ENCODE measurements around the gene KRT40. TPM values are rescaled to one million over a fixed set of nuclear protein-coding genes. Genes with fewer than 3 reads are reported as not detected.

Gene KRT40
- total RNA-seq = not detected in 2 replicates

GRCh38 chr17:40984226-40984625 is at the start of gene KRT40:
Gene KRT40, minus strand, starts transcription at chr17:40984326. Its CDS starts 53 bp downstream, at chr17:40984273.

GRCh38 chr17:41029633-41030245 is 45.6 kb upstream of the KRT40 start, which contains the start of gene KRTAP1-4:
Gene KRTAP1-4, minus strand, starts transcription at chr17:41030195. Its CDS starts 117 bp downstream, at chr17:41030078.

GRCh38 chr17:41026715-41027471 is 42.8 kb upstream of the KRT40 start, which contains the start of gene KRTAP1-5:
Gene KRTAP1-5, minus strand, starts transcription at chr17:41027208. Its CDS starts 53 bp downstream, at chr17:41027155.

GRCh38 chr17:41008811-41009210 is 24.7 kb upstream of the KRT40 start, which contains the start of gene KRTAP3-1:
Gene KRTAP3-1, minus strand, starts transcription at chr17:41009128. Its CDS starts 54 bp downstream, at chr17:41009074.

GRCh38 chr17:40999563-40999962 is 15.4 kb upstream of the KRT40 start, which contains the start of gene KRTAP3-2:
Gene KRTAP3-2, minus strand, starts transcription at chr17:40999906. Its CDS starts 53 bp downstream, at chr17:40999853.

GRCh38 chr17:40993839-40994238 is 9.7 kb upstream of the KRT40 start, which contains the start of gene KRTAP3-3:
Gene KRTAP3-3, minus strand, starts transcription at chr17:40994164. Its CDS starts 67 bp downstream, at chr17:40994097.

GRCh38 chr17:40966848-40967247 is 17.3 kb downstream of the KRT40 start, which contains the start of gene KRT39:
Gene KRT39, minus strand, starts transcription at chr17:40966948. Its CDS starts 92 bp downstream, at chr17:40966856.

GRCh38 chr17:40937384-40937819 is 46.7 kb downstream of the KRT40 start, which contains the start of gene KRT23:
Gene KRT23, minus strand, starts transcription at chr17:40937646. Its CDS starts 1,043 bp downstream, at chr17:40936603.

Small RNA genes lying within 50 kb of the gene (small RNA-seq; reads per million reads assigned to genes)
- not detected for gene KRTAP3-4P

Other genes with a start within 250 kb of the KRT40 start
- not detected in 2 replicates for gene KRT25, start 229.0 kb downstream of the KRT40 start, total RNA-seq
- gene KRT26, start 212.1 kb downstream of the KRT40 start, total RNA-seq = not detected in 2 replicates
- gene KRT27, start 201.8 kb downstream of the KRT40 start, total RNA-seq = not detected in 2 replicates
- gene KRT28, start 184.4 kb downstream of the KRT40 start, total RNA-seq = not detected in 2 replicates
- gene KRT10, start 161.7 kb downstream of the KRT40 start, total RNA-seq = 2.1 and 3.4 TPM in 2 replicates
- not detected in 2 replicates for gene KRT12, start 117.1 kb downstream of the KRT40 start, total RNA-seq
- not detected in 2 replicates for gene KRT20, start 99.1 kb downstream of the KRT40 start, total RNA-seq
- gene KRT23, start 46.7 kb downstream of the KRT40 start, total RNA-seq = 0.16 and 0.85 TPM in 2 replicates
- not detected in 2 replicates for gene KRT39, start 17.4 kb downstream of the KRT40 start, total RNA-seq
- not detected in 2 replicates for gene KRTAP3-3, start 9.8 kb upstream of the KRT40 start, total RNA-seq
- not detected in 2 replicates for gene KRTAP3-2, start 15.6 kb upstream of the KRT40 start, total RNA-seq
- gene KRTAP3-1, start 24.8 kb upstream of the KRT40 start, total RNA-seq = not detected in 2 replicates
- gene KRTAP1-5, start 42.9 kb upstream of the KRT40 start, total RNA-seq = 1.5 and 6.0 TPM in 2 replicates
- not detected in 2 replicates for gene KRTAP1-4, start 45.9 kb upstream of the KRT40 start, total RNA-seq
- gene KRTAP1-3, start 50.5 kb upstream of the KRT40 start, total RNA-seq = not detected in 2 replicates
- not detected in 2 replicates for gene KRTAP1-1, start 57.1 kb upstream of the KRT40 start, total RNA-seq
- gene KRTAP2-1, start 63.0 kb upstream of the KRT40 start, total RNA-seq = not detected in 2 replicates
- not detected in 2 replicates for gene KRTAP2-2, start 70.9 kb upstream of the KRT40 start, total RNA-seq
- gene KRTAP2-3, start 75.8 kb upstream of the KRT40 start, total RNA-seq = not detected in 2 replicates
- not detected in 2 replicates for gene KRTAP2-4, start 81.6 kb upstream of the KRT40 start, total RNA-seq
- gene KRTAP4-7, start 99.8 kb upstream of the KRT40 start, total RNA-seq = not detected in 2 replicates
- gene KRTAP4-8, start 113.8 kb upstream of the KRT40 start, total RNA-seq = not detected in 2 replicates
- not detected in 2 replicates for gene KRTAP4-16, start 117.9 kb upstream of the KRT40 start, total RNA-seq
- gene KRTAP4-9, start 121.1 kb upstream of the KRT40 start, total RNA-seq = not detected in 2 replicates
- not detected in 2 replicates for gene KRTAP4-11, start 134.0 kb upstream of the KRT40 start, total RNA-seq
- gene KRTAP4-12, start 139.9 kb upstream of the KRT40 start, total RNA-seq = not detected in 2 replicates
- gene KRTAP4-6, start 156.2 kb upstream of the KRT40 start, total RNA-seq = not detected in 2 replicates
- not detected in 2 replicates for gene KRTAP4-5, start 165.5 kb upstream of the KRT40 start, total RNA-seq
- gene KRTAP4-4, start 176.4 kb upstream of the KRT40 start, total RNA-seq = not detected in 2 replicates
- gene KRTAP4-3, start 183.9 kb upstream of the KRT40 start, total RNA-seq = not detected in 2 replicates
- gene KRTAP4-2, start 193.9 kb upstream of the KRT40 start, total RNA-seq = not detected in 2 replicates
- gene KRTAP4-1, start 200.6 kb upstream of the KRT40 start, total RNA-seq = not detected in 2 replicates
- gene KRTAP9-1, start 205.6 kb upstream of the KRT40 start, total RNA-seq = not detected in 2 replicates
- gene KRTAP9-2, start 242.3 kb upstream of the KRT40 start, total RNA-seq = not detected in 2 replicates
- gene KRTAP9-3, start 248.1 kb upstream of the KRT40 start, total RNA-seq = not detected in 2 replicates

Measured in hair follicle dermal papilla cell (primary cell).